SJCRH30 (cell line): ENCODE data around the gene KRTAP10-3. TPM values are rescaled to one million over a fixed set of nuclear protein-coding genes. Genes with fewer than 3 reads are reported as not detected.
"Not testable (repeated sequence)": the region's sequence is repeated elsewhere in the genome, so short reads cannot be mapped to it uniquely, and the experiment has no call there.

Experiments
- DNase-seq, 2 experiments: peaks; one replicate each; pipeline ENCODE4 v3.0.0-alpha.2; 2015 to 2020
- H3K27ac ChIP-seq: fragments of 250-450 bp; sonication (Bioruptor Pico); 2 replicates; pipeline ENCODE4 v1.5.1; 2020; ENCODE audit warnings: mild to moderate bottlenecking, moderate library complexity
- H3K27me3 ChIP-seq: fragments of 250-450 bp; sonication (Bioruptor Pico); 2 replicates; pipeline ENCODE4 v1.5.1; 2020; ENCODE audit warnings: mild to moderate bottlenecking, moderate library complexity
- H3K36me3 ChIP-seq: fragments of 250-450 bp; sonication (Bioruptor Pico); 2 replicates; pipeline ENCODE4 v1.5.1; 2020; ENCODE audit warnings: mild to moderate bottlenecking, moderate library complexity
- H3K4me1 ChIP-seq: fragments of 250-450 bp; sonication (Bioruptor Pico); 2 replicates; pipeline ENCODE4 v1.5.1; 2020; ENCODE audit warnings: mild to moderate bottlenecking, moderate library complexity
- H3K4me3 ChIP-seq: fragments of 250-450 bp; sonication (Bioruptor Pico); 2 replicates; pipeline ENCODE4 v1.5.1; 2020; ENCODE audit warnings: mild to moderate bottlenecking, moderate library complexity
- H3K9me3 ChIP-seq: fragments of 250-450 bp; sonication (Bioruptor Pico); replicated peaks from 2 replicates; pipeline ENCODE4 v1.5.1; 2020; ENCODE audit warnings: mild to moderate bottlenecking, moderate library complexity
- total RNA-seq: library from RNA; depleted of rRNA; stranded (reverse); fragments of >200 nt; shearing (Covaris generic); gene quantifications from 2 replicates; pipeline ENCODE4 v1.2.3, GENCODE V29; 2014

KRTAP10-3 gene
- total RNA-seq, 1 experiment from 2014 or later: not detected

GRCh38 chr21:44568667-44569556, 10.3 kb upstream of the KRTAP10-3 start:
- Histone ChIP-seq H3K4me1 (no peaks in the 10 kb centered on the region), H3K9me3 (no peaks in the 10 kb centered on the region), H3K27ac (no peak overlapping the region), H3K4me3 (no peak overlapping the region), H3K36me3 (no peaks in the 10 kb centered on the region), H3K27me3 (no peaks in the 10 kb centered on the region)
- DNase-seq: no peak

GRCh38 chr21:44568261-44568660, 9.7 kb upstream of the KRTAP10-3 start:
- Histone ChIP-seq H3K27ac (no peak overlapping the region), H3K36me3 (no peaks in the 10 kb centered on the region), H3K4me1 (no peaks in the 10 kb centered on the region)

GRCh38 chr21:44567481-44568171, 9.0 kb upstream of the KRTAP10-3 start:
- H3K27ac ChIP-seq: no peak overlapping the region
- H3K27me3 ChIP-seq: no peaks in the 10 kb centered on the region
- H3K9me3 ChIP-seq: no peaks in the 10 kb centered on the region
- H3K4me3 ChIP-seq: no peak overlapping the region
- H3K36me3 ChIP-seq: no peaks in the 10 kb centered on the region
- DNase-seq: no peak
- H3K4me1 ChIP-seq: no peaks in the 10 kb centered on the region

More at GRCh38 chr21:44568261-44568660, 9.7 kb upstream of the KRTAP10-3 start:
- no peak for DNase-seq
- H3K4me3 ChIP-seq: no peak overlapping the region
- no peaks in the 10 kb centered on the region for H3K27me3 ChIP-seq
- H3K9me3 ChIP-seq: no peaks in the 10 kb centered on the region

GRCh38 chr21:44566403-44566802, 7.8 kb upstream of the KRTAP10-3 start:
- Histone ChIP-seq H3K36me3 (no peaks in the 10 kb centered on the region), H3K9me3 (no peaks in the 10 kb centered on the region), H3K4me3 (no peak overlapping the region), H3K4me1 (no peaks in the 10 kb centered on the region), H3K27me3 (no peaks in the 10 kb centered on the region), H3K27ac (no peak overlapping the region)
- no peak for DNase-seq

- Histone ChIP-seq H3K9me3 (no peaks in the 10 kb centered on the region), H3K36me3 (no peaks in the 10 kb centered on the region), H3K4me1 (no peaks in the 10 kb centered on the region), H3K4me3 (no peak overlapping the region), H3K27ac (no peak overlapping the region), H3K27me3 (no peaks in the 10 kb centered on the region)
- DNase-seq: no peak
Observed at GRCh38 chr21:44564886-44565598, 6.4 kb upstream of the KRTAP10-3 start.

GRCh38 chr21:44564099-44564498, 5.5 kb upstream of the KRTAP10-3 start:
- H3K27me3 ChIP-seq: no peaks in the 10 kb centered on the region
- H3K36me3 ChIP-seq: no peaks in the 10 kb centered on the region
- no peak overlapping the region for H3K27ac ChIP-seq
- no peak overlapping the region for H3K4me3 ChIP-seq
- no peaks in the 10 kb centered on the region for H3K4me1 ChIP-seq
- no peak for DNase-seq
- no peaks in the 10 kb centered on the region for H3K9me3 ChIP-seq

GRCh38 chr21:44558329-44558675, 293 bp downstream of the KRTAP10-3 start:
- not testable (repeated sequence) for DNase-seq, H3K27me3 ChIP-seq, H3K4me1 ChIP-seq, H3K36me3 ChIP-seq, H3K27ac ChIP-seq, H3K9me3 ChIP-seq, H3K4me3 ChIP-seq

- no peaks in the 10 kb centered on the region for H3K4me1 ChIP-seq
- no peak overlapping the region for H3K27ac ChIP-seq
- no peaks in the 10 kb centered on the region for H3K9me3 ChIP-seq
- no peak for DNase-seq
- no peaks in the 10 kb centered on the region for H3K36me3 ChIP-seq
- H3K27me3 ChIP-seq: 0 out of 2 replicates have a peak, but pooled peaks cover 3% of the 10 kb centered on the region
- no peak overlapping the region for H3K4me3 ChIP-seq
Observed at GRCh38 chr21:44557491-44558328, 885 bp downstream of the KRTAP10-3 start.

GRCh38 chr21:44556879-44557278, 1.7 kb downstream of the KRTAP10-3 start:
- Histone ChIP-seq H3K9me3 (no peaks in the 10 kb centered on the region), H3K27me3 (0 out of 2 replicates have a peak, but pooled peaks cover 3% of the 10 kb centered on the region), H3K4me3 (no peak overlapping the region), H3K4me1 (no peaks in the 10 kb centered on the region), H3K36me3 (no peaks in the 10 kb centered on the region), H3K27ac (no peak overlapping the region)
- DNase-seq: no peak

GRCh38 chr21:44555200-44555875, 3.3 kb downstream of the KRTAP10-3 start:
- no peak overlapping the region for H3K4me3 ChIP-seq
- no peaks in the 10 kb centered on the region for H3K36me3 ChIP-seq
- H3K27ac ChIP-seq: no peak overlapping the region
- 0 out of 2 replicates have a peak, but pooled peaks cover 3% of the 10 kb centered on the region for H3K27me3 ChIP-seq
- no peaks in the 10 kb centered on the region for H3K4me1 ChIP-seq
- H3K9me3 ChIP-seq: no peaks in the 10 kb centered on the region
- no peak for DNase-seq

- Histone ChIP-seq H3K36me3 (no peaks in the 10 kb centered on the region), H3K4me3 (no peak overlapping the region), H3K27ac (no peak overlapping the region), H3K9me3 (no peaks in the 10 kb centered on the region), H3K4me1 (no peaks in the 10 kb centered on the region), H3K27me3 (0 out of 2 replicates have a peak, but pooled peaks cover 3% of the 10 kb centered on the region)
- DNase-seq: no peak
Observed at GRCh38 chr21:44552681-44553080, 5.9 kb downstream of the KRTAP10-3 start.

- Histone ChIP-seq H3K36me3 (no peaks in the 10 kb centered on the region), H3K27me3 (0 out of 2 replicates have a peak, but pooled peaks cover 3% of the 10 kb centered on the region), H3K9me3 (no peaks in the 10 kb centered on the region), H3K4me1 (no peaks in the 10 kb centered on the region), H3K4me3 (no peak overlapping the region), H3K27ac (no peak overlapping the region)
- no peak for DNase-seq
Observed at GRCh38 chr21:44552136-44552535, 6.5 kb downstream of the KRTAP10-3 start.

GRCh38 chr21:44551340-44551961, 7.1 kb downstream of the KRTAP10-3 start, which contains the start of gene KRTAP10-2:
TSS of gene KRTAP10-2 (minus strand) at chr21:44551505. CDS start at chr21:44551458, 47 bp downstream.
- DNase-seq: no peak
- H3K36me3 ChIP-seq: no peaks in the 10 kb centered on the region
- H3K27ac ChIP-seq: no peak within 1 kb of the TSS
- no peak within 1 kb of the TSS for H3K4me3 ChIP-seq
- H3K9me3 ChIP-seq: peaks cover 3% of the 10 kb centered on the region; the same call in 1 of the 2 replicates
- no peaks in the 10 kb centered on the region for H3K4me1 ChIP-seq
- no peaks in the 10 kb centered on the region for H3K27me3 ChIP-seq
